IMR-90 (cell line): Measurements from ENCODE around the gene YES1. TPM values are rescaled to one million over a fixed set of nuclear protein-coding genes. Genes with fewer than 3 reads are reported as not detected.

Source experiments
- ATAC-seq: fragments of 200-7000 bp; cut with Tn5 transposase; 2 replicates; pipeline ENCODE4 v1.9.1; 2020; ENCODE audit warnings: low read depth, mild to moderate bottlenecking, moderate library complexity
- BruUV-seq: library from RNA; stranded (reverse); fragments of 400-500 nt; replicated peaks from 2 replicates; lab custom pipeline; 2021; lab: Mats Ljungman, UMichigan
- CTCF ChIA-PET: fragments of 300-600 bp; formaldehyde crosslinking; extraction: SDS; loops from one replicate; lab custom pipeline; 2021; ENCODE audit warnings: antibody characterized with exemption; lab: Yijun Ruan, JAX
- POLR2A ChIA-PET: fragments of 300-600 bp; sonication (Branson Sonifier 250); formaldehyde crosslinking; loops from one replicate; lab custom pipeline; 2022; ENCODE audit warnings: antibody characterized with exemption; ENCODE audit not compliant: unreplicated experiment; lab: Charles Lee
- DNase-seq: peaks from one replicate; pipeline ENCODE4 v3.0.0; 2013
- H2AFZ ChIP-seq: replicated peaks from 2 replicates; pipeline ENCODE3; 2013; ENCODE audit warnings: low read length, mild to moderate bottlenecking; ENCODE audit not compliant: poor library complexity
- H2AK5ac ChIP-seq: 2 replicates; pipeline ENCODE4 v1.6.1; 2013; ENCODE audit warnings: low read depth, low read length, inconsistent platforms
- H2AK9ac ChIP-seq: replicated peaks from 2 replicates; pipeline ENCODE3; 2013; ENCODE audit warnings: mild to moderate bottlenecking, low read depth, low read length, moderate library complexity; ENCODE audit not compliant: poor library complexity
- H2BK120ac ChIP-seq: 2 replicates; pipeline ENCODE4 v1.6.1; 2013; ENCODE audit warnings: low read depth, low read length, inconsistent platforms
- H2BK15ac ChIP-seq: 3 replicates; pipeline ENCODE4 v1.6.1; 2013; ENCODE audit warnings: low read depth, low read length, inconsistent platforms
- H2BK20ac ChIP-seq: 2 replicates; pipeline ENCODE4 v1.6.1; 2013; ENCODE audit warnings: low read depth, mild to moderate bottlenecking, inconsistent platforms, low read length, moderate library complexity
- H2BK5ac ChIP-seq: 2 replicates; pipeline ENCODE4 v1.6.1; 2013; ENCODE audit warnings: mild to moderate bottlenecking, low read depth, low read length, inconsistent platforms; ENCODE audit not compliant: poor library complexity, severe bottlenecking
- H3K14ac ChIP-seq: replicated peaks from 2 replicates; pipeline ENCODE4 v1.6.1; 2013; ENCODE audit warnings: low read depth, low read length, inconsistent platforms
- H3K18ac ChIP-seq: 2 replicates; pipeline ENCODE4 v1.6.1; 2013; ENCODE audit warnings: low read depth, low read length, control low read depth
- H3K23ac ChIP-seq: 2 replicates; pipeline ENCODE4 v1.6.1; 2013; ENCODE audit warnings: low read depth, low read length, inconsistent platforms
- H3K27ac ChIP-seq: 2 replicates; pipeline ENCODE4 v1.5.1; 2013; ENCODE audit warnings: mild to moderate bottlenecking, control low read depth, low read length; ENCODE audit not compliant: insufficient read depth
- H3K27me3 ChIP-seq: 2 replicates; pipeline ENCODE4 v1.6.1; 2013; ENCODE audit warnings: low read length; ENCODE audit not compliant: control insufficient read depth, insufficient read depth
- H3K36me3 ChIP-seq: 2 replicates; pipeline ENCODE4 v1.6.1; 2013; ENCODE audit warnings: low read length, mixed read lengths; ENCODE audit not compliant: control insufficient read depth, insufficient read depth
- H3K4ac ChIP-seq: 2 replicates; pipeline ENCODE4 v1.6.1; 2013; ENCODE audit warnings: low read depth, low read length, inconsistent platforms
- H3K4me1 ChIP-seq: 2 replicates; pipeline ENCODE4 v1.6.1; 2013; ENCODE audit warnings: low read length, mixed read lengths; ENCODE audit not compliant: control insufficient read depth, insufficient read depth
- H3K4me2 ChIP-seq: 2 replicates; pipeline ENCODE4 v1.6.1; 2013; ENCODE audit warnings: low read depth, mild to moderate bottlenecking, control low read depth, low read length, moderate library complexity
- H3K4me3 ChIP-seq: 2 replicates; pipeline ENCODE4 v1.5.1; 2013; ENCODE audit warnings: low read depth, mild to moderate bottlenecking, control low read depth, low read length, moderate library complexity; ENCODE audit not compliant: insufficient read depth
- H3K56ac ChIP-seq: 2 replicates; pipeline ENCODE4 v1.6.1; 2013; ENCODE audit warnings: low read length, inconsistent platforms; ENCODE audit not compliant: insufficient read depth; ENCODE audit errors: extremely low read depth
- H3K79me1 ChIP-seq, 2 experiments: 2 replicates each; pipeline ENCODE4 v1.6.1; 2013; ENCODE audit warnings: low read length in 2 of 2, inconsistent platforms in 1 of 2, low read depth in 1 of 2
- H3K9ac ChIP-seq: 2 replicates; pipeline ENCODE4 v1.6.1; 2013; ENCODE audit warnings: low read depth, low read length, control low read depth
- H3K9me1 ChIP-seq: 2 replicates; pipeline ENCODE4 v1.6.1; 2013; ENCODE audit warnings: low read length, inconsistent platforms; ENCODE audit not compliant: insufficient read depth
- H3K9me3 ChIP-seq: 2 replicates; pipeline ENCODE4 v1.6.1; 2013; ENCODE audit warnings: low read length; ENCODE audit not compliant: control insufficient read depth, insufficient read depth
- H4K20me1 ChIP-seq: 2 replicates; pipeline ENCODE4 v1.6.1; 2013; ENCODE audit warnings: low read length, inconsistent platforms; ENCODE audit not compliant: insufficient read depth
- H4K5ac ChIP-seq: 2 replicates; pipeline ENCODE4 v1.6.1; 2013; ENCODE audit warnings: mild to moderate bottlenecking, low read depth, low read length, control low read depth
- H4K8ac ChIP-seq, 2 experiments: 2 replicates each; pipeline ENCODE4 v1.6.1; 2013; ENCODE audit warnings: low read depth in 2 of 2, low read length in 2 of 2, control low read depth in 1 of 2, inconsistent platforms in 1 of 2
- H4K91ac ChIP-seq: 2 replicates; pipeline ENCODE4 v1.6.1; 2013; ENCODE audit warnings: low read depth, low read length, inconsistent platforms; ENCODE audit not compliant: insufficient read depth
- CEBPB ChIP-seq: IDR thresholded peaks from 2 replicates; pipeline ENCODE4 v1.6.1; 2012; ENCODE audit warnings: low read depth, low read length, improper control_type of control experiment
- MXI1 ChIP-seq: IDR thresholded peaks from 2 replicates; pipeline ENCODE4 v1.6.1; 2012; ENCODE audit warnings: low read depth, mild to moderate bottlenecking, low read length, moderate library complexity, borderline replicate concordance
- RAD21 ChIP-seq: IDR thresholded peaks from 2 replicates; pipeline ENCODE4 v1.6.1; 2012; ENCODE audit warnings: low read length, improper control_type of control experiment
- WGBS, 2 experiments: methylation state at CpG; one replicate each; pipeline versions ENCODE4 v1.1.5 to v1.1.7; 2013; ENCODE audit warnings: missing lambda C conversion rate in 2 of 2; ENCODE audit not compliant: insufficient read length in 1 of 2; ENCODE audit errors: extremely low coverage in 2 of 2; 5-methylcytosine and 5-hydroxymethylcytosine counted together
- dilution Hi-C: fragments of 300-500 bp; cut with HindIII; formaldehyde crosslinking; loops from one replicate; pipeline ENCODE4 v1.14.3; 2018; ENCODE audit warnings: low sequenced_read_pairs; ENCODE audit not compliant: unreplicated experiment
- in situ Hi-C: fragments of 300-500 bp; cut with MboI; formaldehyde crosslinking; loops from 3 replicates; pipeline ENCODE4 v1.14.3; 2019; ENCODE audit warnings: low sequenced_read_pairs, inconsistent platforms, mixed read lengths
- intact Hi-C: fragments of 100-400 bp; cut with micrococcal nuclease; formaldehyde crosslinking; loops from 2 replicates; pipeline ENCODE4 v1.10.0; 2022
- polyA plus RNA-seq, 3 experiments: library from polyadenylated mRNA; depleted of rRNA; stranded (reverse); fragments of >200 nt; gene quantifications; 2 replicates each; pipeline ENCODE4 v1.2.3, GENCODE V29; 2012; ENCODE audit warnings: low replicate concordance in 1 of 3
- total RNA-seq: library from RNA; depleted of rRNA; stranded (reverse); fragments of >200 nt; gene quantifications from 2 replicates; pipeline ENCODE4 v1.2.3, GENCODE V29; 2012

Gene YES1
- total and polyA plus RNA-seq, 2 of the 4 experiments (the other 2 are of a cell fraction) = 16.7 to 62.0 TPM

DNA sequence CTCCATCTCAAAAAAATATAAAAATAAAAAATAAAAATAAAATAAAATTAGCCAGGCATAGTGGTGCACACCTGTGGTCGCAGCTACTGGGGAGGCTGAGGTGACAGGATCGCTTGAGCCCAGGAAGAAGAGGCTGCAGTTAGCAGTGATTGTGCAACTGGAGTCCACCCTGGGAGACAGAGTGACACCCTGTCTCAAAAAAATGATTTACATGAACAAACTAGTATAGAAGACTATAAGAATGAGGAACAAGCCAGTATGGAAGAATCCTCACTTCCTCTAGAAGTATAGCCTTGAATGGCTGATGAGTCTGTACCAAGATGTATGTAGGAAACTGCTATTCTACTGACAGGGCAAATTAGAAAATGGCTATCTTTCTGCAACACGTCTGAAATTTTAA is 10.9 kb downstream of the YES1 start:
- no peak overlapping the region for H3K4me3 ChIP-seq
- ChIA-PET POLR2A (no interaction called here), CTCF (no interaction called here)
- no peak overlapping the region for H3K4ac ChIP-seq
- dilution Hi-C loops (no loop called here), in situ Hi-C loops (no loop called here), intact Hi-C loops (loop anchor here (1.0 to 5.0 kb wide), 2 partner anchors 34 to 47 kb away; no protein-coding TSS in a partner anchor)
- H3K23ac ChIP-seq = no peak overlapping the region
- no peak overlapping the region for H4K5ac ChIP-seq
- no peak overlapping the region for H2BK120ac ChIP-seq
- H3K27ac ChIP-seq = no peak overlapping the region
- H4K8ac ChIP-seq = no peak overlapping the region
- H3K9me1 ChIP-seq = no peaks in the 10 kb centered on the region
- no peaks in the 10 kb centered on the region for H3K36me3 ChIP-seq
- no peak overlapping the region for H3K18ac ChIP-seq
- no peak overlapping the region for H4K91ac ChIP-seq
- peaks cover 2% of the 10 kb centered on the region; the same call in 1 of the 2 replicates for H3K4me1 ChIP-seq
- H2BK15ac ChIP-seq = no peak overlapping the region
- no peak overlapping the region for H3K9ac ChIP-seq
- no peak overlapping the region for H2AK9ac ChIP-seq
- H4K20me1 ChIP-seq = peaks cover 5% of the 10 kb centered on the region
- H2BK20ac ChIP-seq = no peak overlapping the region
- ATAC-seq (no peak), DNase-seq (no peak)
- H3K14ac ChIP-seq = no peak overlapping the region
- H3K4me2 ChIP-seq = no peak overlapping the region
- no peak overlapping the region for H2AK5ac ChIP-seq
- H2BK5ac ChIP-seq = no peak overlapping the region
- H3K9me3 ChIP-seq = no peaks in the 10 kb centered on the region
- H3K56ac ChIP-seq = no peak overlapping the region
- BruUV-seq = no TSS peak
- H3K79me1 ChIP-seq = peaks cover 3 to 39% of the 10 kb centered on the region in 2 experiments
- TF ChIP-seq MXI1 (no peak), CEBPB (0 out of 2 replicates have a peak, but pooled peaks have one; percentile 12), RAD21 (no peak)
- no peak overlapping the region for H2AFZ ChIP-seq
- no CpG with 5 or more reads among the region's 3 CpGs for WGBS, 2 experiments
- H3K27me3 ChIP-seq = no peaks in the 10 kb centered on the region
